HL-60/S4 (cell line): Measurements from ENCODE around the gene TSSC4.

Experiments used
- in situ Hi-C: fragments of 300-500 bp; cut with MboI; formaldehyde crosslinking; loops from 2 replicates; pipeline ENCODE4 v1.14.3; 2022; ENCODE audit warnings: low sequenced_read_pairs

The TSSC4 gene

GRCh38 chr11:2368851-2369180 is 31.7 kb upstream of the TSSC4 start:
- in situ Hi-C loops, result no loop called here

GRCh38 chr11:2369320-2369719 is 31.2 kb upstream of the TSSC4 start:
- in situ Hi-C loops, result no loop called here

- in situ Hi-C loops, result no loop called here
Observed at GRCh38 chr11:2369896-2370295, 30.7 kb upstream of the TSSC4 start.

- in situ Hi-C loops, result no loop called here
Observed at GRCh38 chr11:2374456-2375201, 25.9 kb upstream of the TSSC4 start.

- in situ Hi-C loops, result no loop called here
Observed at GRCh38 chr11:2375341-2375853, 25.2 kb upstream of the TSSC4 start.

- in situ Hi-C loops, result no loop called here
Observed at GRCh38 chr11:2375964-2376551, 24.5 kb upstream of the TSSC4 start.

GRCh38 chr11:2376751-2377451 is 23.6 kb upstream of the TSSC4 start, which contains the start of gene CD81:
TSS of gene CD81 (plus strand) at chr11:2377310. CDS start at chr11:2377550, 240 bp downstream.
- in situ Hi-C loops, result no loop called here

GRCh38 chr11:2377511-2378443 is 22.8 kb upstream of the TSSC4 start:
- in situ Hi-C loops, result no loop called here

GRCh38 chr11:2378527-2379210 is 21.9 kb upstream of the TSSC4 start:
- in situ Hi-C loops, result no loop called here

GRCh38 chr11:2379466-2380174 is 20.9 kb upstream of the TSSC4 start:
- in situ Hi-C loops, result no loop called here

- in situ Hi-C loops, result no loop called here
Observed at GRCh38 chr11:2380396-2380795, 20.2 kb upstream of the TSSC4 start.

- in situ Hi-C loops, result no loop called here
Observed at GRCh38 chr11:2380807-2381350, 19.7 kb upstream of the TSSC4 start.

- in situ Hi-C loops, result no loop called here
Observed at GRCh38 chr11:2381494-2382128, 18.9 kb upstream of the TSSC4 start.

- in situ Hi-C loops, result no loop called here
Observed at GRCh38 chr11:2382129-2382517, 18.4 kb upstream of the TSSC4 start.

- in situ Hi-C loops, result no loop called here
Observed at GRCh38 chr11:2382936-2383851, 17.4 kb upstream of the TSSC4 start.

GRCh38 chr11:2383852-2384804 is 16.4 kb upstream of the TSSC4 start:
- in situ Hi-C loops, result no loop called here
